HG03521 (cell line): ENCODE data around the gene EFCAB13.
"Not testable (repeated sequence)": the region's sequence is repeated elsewhere in the genome, so short reads cannot be mapped to it uniquely, and the experiment has no call there.

ENCODE experiments used
- ATAC-seq: cut with Tn5 transposase; IDR thresholded peaks from one replicate; pipeline ENCODE4 v1.9.1; 2021; ENCODE audit warnings: mild to moderate bottlenecking, moderate library complexity; ENCODE audit not compliant: unreplicated experiment

Gene EFCAB13

GRCh38 chr17:47423406-47424295, 99.9 kb downstream of the EFCAB13 start:
- no peak for ATAC-seq

- not testable (repeated sequence) for ATAC-seq
Observed at GRCh38 chr17:47425233-47425632, 101.5 kb downstream of the EFCAB13 start.

- ATAC-seq: not testable (repeated sequence)
Observed at GRCh38 chr17:47425887-47426635, 102.3 kb downstream of the EFCAB13 start.

GRCh38 chr17:47427985-47428384, 104.2 kb downstream of the EFCAB13 start:
- ATAC-seq: no peak

GRCh38 chr17:47432240-47432639, 108.5 kb downstream of the EFCAB13 start:
- ATAC-seq: not testable (repeated sequence)

GRCh38 chr17:47465165-47465564, 141.4 kb downstream of the EFCAB13 start:
- no peak for ATAC-seq

- not testable (repeated sequence) for ATAC-seq
Observed at GRCh38 chr17:47466976-47467375, 143.2 kb downstream of the EFCAB13 start.

- ATAC-seq: no peak
Observed at GRCh38 chr17:47470836-47471235, 147.1 kb downstream of the EFCAB13 start.

GRCh38 chr17:47472073-47472472, 148.3 kb downstream of the EFCAB13 start:
- not testable (repeated sequence) for ATAC-seq
